Vagina (tissue), 2 donors: ENCODE measurements around the gene TRIM46.

Experiments
- POLR2A ChIP-seq, 2 donors: fragments of 450-650 bp; IDR thresholded peaks; one replicate each; pipeline ENCODE4 v1.6.1; 2017; ENCODE audit warnings: antibody characterized with exemption in 2 of 2, mild to moderate bottlenecking in 2 of 2, moderate library complexity in 2 of 2
- TF ChIP-seq, protein P1 (sequence below), 3 experiments: fragments of 450-650 bp in 2 of 3; fragments of 200-600 bp in 1 of 3; sonication (generic) in 1 of 3; IDR thresholded peaks; one replicate each; pipeline ENCODE4 v1.5.1; 2017 to 2019; ENCODE audit warnings: antibody characterized with exemption in 3 of 3, mild to moderate bottlenecking in 2 of 3, moderate library complexity in 2 of 3

DNA sequence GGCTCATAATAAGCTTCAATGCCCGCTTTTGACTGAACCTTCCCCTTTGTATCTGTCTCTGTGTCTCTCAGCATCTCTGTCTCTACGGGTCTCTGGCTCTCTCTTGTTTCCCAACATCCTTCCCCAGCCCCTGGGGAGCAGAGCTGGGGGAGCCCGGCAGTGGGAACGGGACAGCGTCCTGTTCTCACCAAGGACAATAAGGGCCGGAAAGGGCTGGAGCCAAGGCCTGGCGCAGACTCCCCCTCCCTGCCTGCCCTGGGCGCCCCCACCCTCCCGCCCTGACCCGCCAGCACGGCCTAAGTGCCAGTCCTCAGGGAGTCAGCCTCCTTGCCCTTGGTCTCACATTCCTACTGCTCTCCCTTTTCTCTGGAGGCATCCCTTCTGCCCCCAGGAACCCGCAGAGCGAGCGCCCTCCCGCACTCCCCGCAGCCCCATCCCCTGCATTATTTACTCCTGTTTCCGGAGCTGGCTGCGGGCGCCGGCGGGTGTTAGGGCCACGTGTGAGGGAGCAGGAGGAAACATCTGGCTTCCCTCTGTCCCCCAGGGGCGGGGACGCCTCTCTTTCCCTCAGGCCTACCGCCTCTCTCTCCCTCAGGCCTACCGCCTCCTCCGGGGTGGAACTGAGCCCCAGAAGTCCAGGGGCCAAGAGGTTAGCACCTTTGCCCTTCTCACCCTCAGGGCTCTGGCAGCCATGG, 7.0 kb upstream of the TRIM46 start:
- TF ChIP-seq POLR2A (IDR thresholded peaks at IDR 0.05), result no peak
- TF ChIP-seq, protein P1, sequence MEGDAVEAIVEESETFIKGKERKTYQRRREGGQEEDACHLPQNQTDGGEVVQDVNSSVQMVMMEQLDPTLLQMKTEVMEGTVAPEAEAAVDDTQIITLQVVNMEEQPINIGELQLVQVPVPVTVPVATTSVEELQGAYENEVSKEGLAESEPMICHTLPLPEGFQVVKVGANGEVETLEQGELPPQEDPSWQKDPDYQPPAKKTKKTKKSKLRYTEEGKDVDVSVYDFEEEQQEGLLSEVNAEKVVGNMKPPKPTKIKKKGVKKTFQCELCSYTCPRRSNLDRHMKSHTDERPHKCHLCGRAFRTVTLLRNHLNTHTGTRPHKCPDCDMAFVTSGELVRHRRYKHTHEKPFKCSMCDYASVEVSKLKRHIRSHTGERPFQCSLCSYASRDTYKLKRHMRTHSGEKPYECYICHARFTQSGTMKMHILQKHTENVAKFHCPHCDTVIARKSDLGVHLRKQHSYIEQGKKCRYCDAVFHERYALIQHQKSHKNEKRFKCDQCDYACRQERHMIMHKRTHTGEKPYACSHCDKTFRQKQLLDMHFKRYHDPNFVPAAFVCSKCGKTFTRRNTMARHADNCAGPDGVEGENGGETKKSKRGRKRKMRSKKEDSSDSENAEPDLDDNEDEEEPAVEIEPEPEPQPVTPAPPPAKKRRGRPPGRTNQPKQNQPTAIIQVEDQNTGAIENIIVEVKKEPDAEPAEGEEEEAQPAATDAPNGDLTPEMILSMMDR (IDR thresholded peaks at IDR 0.05), result no peak
